ENCODE measurements around the gene USP43. TPM values are rescaled to one million over a fixed set of nuclear protein-coding genes. Genes with fewer than 3 reads are reported as not detected.
A peak's percentile ranks its signal among the peaks of the same experiment; 100 is the strongest.
"Not testable (repeated sequence)": the region's sequence is repeated elsewhere in the genome, so short reads cannot be mapped to it uniquely, and the experiment has no call there.

Gene USP43, protein sequence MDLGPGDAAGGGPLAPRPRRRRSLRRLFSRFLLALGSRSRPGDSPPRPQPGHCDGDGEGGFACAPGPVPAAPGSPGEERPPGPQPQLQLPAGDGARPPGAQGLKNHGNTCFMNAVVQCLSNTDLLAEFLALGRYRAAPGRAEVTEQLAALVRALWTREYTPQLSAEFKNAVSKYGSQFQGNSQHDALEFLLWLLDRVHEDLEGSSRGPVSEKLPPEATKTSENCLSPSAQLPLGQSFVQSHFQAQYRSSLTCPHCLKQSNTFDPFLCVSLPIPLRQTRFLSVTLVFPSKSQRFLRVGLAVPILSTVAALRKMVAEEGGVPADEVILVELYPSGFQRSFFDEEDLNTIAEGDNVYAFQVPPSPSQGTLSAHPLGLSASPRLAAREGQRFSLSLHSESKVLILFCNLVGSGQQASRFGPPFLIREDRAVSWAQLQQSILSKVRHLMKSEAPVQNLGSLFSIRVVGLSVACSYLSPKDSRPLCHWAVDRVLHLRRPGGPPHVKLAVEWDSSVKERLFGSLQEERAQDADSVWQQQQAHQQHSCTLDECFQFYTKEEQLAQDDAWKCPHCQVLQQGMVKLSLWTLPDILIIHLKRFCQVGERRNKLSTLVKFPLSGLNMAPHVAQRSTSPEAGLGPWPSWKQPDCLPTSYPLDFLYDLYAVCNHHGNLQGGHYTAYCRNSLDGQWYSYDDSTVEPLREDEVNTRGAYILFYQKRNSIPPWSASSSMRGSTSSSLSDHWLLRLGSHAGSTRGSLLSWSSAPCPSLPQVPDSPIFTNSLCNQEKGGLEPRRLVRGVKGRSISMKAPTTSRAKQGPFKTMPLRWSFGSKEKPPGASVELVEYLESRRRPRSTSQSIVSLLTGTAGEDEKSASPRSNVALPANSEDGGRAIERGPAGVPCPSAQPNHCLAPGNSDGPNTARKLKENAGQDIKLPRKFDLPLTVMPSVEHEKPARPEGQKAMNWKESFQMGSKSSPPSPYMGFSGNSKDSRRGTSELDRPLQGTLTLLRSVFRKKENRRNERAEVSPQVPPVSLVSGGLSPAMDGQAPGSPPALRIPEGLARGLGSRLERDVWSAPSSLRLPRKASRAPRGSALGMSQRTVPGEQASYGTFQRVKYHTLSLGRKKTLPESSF
- polyA plus RNA-seq (2012; ENCODE audit: missing spikeins), result 0.23 TPM

DNA sequence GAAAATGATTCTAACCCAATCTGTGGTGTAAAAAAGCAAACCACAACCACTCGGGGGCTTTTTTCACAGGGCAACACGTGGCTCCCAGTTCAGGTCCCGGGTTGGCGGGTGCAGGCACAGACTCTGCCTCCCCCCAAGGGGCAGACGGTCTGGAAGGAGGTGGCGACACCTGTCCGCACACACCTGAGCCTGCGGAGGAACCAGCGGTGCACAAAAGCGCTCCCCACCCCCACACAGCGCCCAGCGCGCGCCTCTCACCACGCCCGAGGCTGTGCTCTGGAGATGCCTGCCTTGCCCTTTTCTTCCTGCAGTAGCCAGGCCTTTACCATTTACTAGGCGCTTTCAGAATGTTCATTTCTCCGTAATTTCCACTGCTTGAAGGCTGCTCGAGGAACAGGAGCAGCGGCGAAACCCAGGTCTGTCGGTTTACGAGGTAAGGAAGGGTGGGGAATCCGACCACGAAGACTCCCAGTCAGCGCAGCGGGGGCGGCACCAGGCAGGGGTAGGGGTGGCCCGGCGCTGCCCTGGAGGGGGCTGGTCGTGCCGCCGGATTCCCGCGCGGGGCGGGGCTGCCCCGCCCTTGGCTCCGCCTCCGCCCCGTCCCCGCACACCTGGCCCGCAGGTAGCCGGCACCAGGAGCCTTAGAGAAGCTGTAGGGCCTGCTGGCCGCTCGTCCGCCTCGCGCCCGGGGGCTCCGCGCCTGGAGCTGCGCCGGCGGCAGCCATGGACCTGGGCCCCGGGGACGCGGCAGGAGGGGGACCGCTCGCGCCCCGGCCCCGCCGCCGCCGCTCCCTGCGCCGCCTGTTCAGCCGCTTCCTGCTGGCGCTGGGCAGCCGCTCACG, at the start of gene USP43:
USP43 (plus strand) TSS at position 608 of the 842 bp plus-strand sequence; CDS start at position 724, 116 bp downstream.
- FAIRE-seq, result no peak
- peak; percentile 29 for DNase-seq (ENCODE audit: insufficient read length)
- TF ChIP-seq POLR2A (IDR thresholded peaks at IDR 0.05; ENCODE audit: low read depth, low read length) (no peak), TAF1 (IDR thresholded peaks at IDR 0.05; ENCODE audit: borderline replicate concordance, low read depth, low read length) (no peak), POLR2AphosphoS5 (IDR thresholded peaks at IDR 0.05; ENCODE audit: low read depth, low read length) (no peak)

DNA sequence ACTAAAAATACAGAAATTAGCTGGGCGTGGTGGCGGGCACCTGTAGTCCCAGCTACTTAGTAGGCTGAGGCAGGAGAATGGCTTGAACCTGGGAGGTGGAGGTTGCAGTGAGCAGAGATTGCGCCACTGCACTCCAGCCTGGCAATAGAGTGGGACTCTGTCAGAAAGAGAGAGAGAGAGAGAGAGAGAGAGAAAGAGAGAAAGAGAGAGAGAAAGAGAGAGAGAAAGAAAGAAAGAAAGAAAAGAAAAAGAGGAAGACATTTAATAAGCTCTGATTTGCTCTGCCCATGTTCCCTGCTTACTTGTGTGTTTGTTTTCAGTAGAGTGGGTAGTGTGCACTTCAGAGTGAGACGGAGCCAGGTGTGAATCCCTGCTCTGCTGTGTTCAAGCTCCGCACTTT, 47.7 kb upstream of the USP43 start:
- not testable (repeated sequence) for FAIRE-seq; DNase-seq (ENCODE audit: insufficient read length)

DNA sequence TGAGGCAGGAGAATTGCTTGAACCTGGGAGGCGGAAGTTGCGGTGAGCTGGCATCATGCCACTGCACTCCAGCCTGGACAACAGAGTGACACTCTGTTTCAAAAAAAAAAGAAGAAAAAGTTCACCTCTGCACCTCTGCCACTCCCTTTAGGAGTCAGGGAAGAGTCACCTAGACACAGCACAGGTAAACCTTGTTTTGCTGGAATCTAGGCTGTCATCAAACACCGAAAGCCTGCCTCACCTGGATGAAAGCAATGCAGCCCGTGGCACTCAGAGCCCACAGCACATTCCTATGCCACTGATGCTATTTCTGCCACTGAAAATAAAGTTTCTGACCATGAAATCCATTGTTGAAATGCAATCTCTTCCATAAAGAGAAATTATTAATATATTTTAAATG, 46.7 kb upstream of the USP43 start:
- no peak for FAIRE-seq
- TF ChIP-seq POLR2A (IDR thresholded peaks at IDR 0.05; ENCODE audit: low read depth, low read length) (no peak), POLR2AphosphoS5 (IDR thresholded peaks at IDR 0.05; ENCODE audit: low read depth, low read length) (no peak), TAF1 (IDR thresholded peaks at IDR 0.05; ENCODE audit: borderline replicate concordance, low read depth, low read length) (no peak)
- DNase-seq (ENCODE audit: insufficient read length), result no peak

DNA sequence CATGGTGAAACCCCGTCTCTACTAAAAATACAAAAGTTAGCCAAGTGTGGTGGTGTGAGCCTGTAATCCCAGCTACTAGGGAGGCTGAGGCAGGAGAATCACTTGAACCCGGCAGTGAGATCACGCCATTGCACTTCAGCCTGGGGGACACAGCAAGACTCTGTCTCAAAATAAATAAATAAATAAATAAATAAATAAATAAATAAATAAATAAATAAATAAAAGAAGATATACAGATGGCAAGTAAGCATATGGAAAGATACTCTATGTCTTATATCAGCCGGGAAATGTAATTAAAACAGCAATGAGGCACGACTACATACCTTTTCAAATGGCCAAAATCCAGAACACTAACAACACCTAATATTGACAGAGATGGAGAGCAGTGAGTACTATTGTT, 40.7 kb upstream of the USP43 start:
- DNase-seq (ENCODE audit: insufficient read length); FAIRE-seq: not testable (repeated sequence)

- DNase-seq (ENCODE audit: insufficient read length) (no peak), FAIRE-seq (no peak)
- TF ChIP-seq POLR2A (IDR thresholded peaks at IDR 0.05; ENCODE audit: low read depth, low read length) (no peak), POLR2AphosphoS5 (IDR thresholded peaks at IDR 0.05; ENCODE audit: low read depth, low read length) (no peak), TAF1 (IDR thresholded peaks at IDR 0.05; ENCODE audit: borderline replicate concordance, low read depth, low read length) (no peak)
These were observed 38.9 kb upstream of the USP43 start for GRCh38 chr17:9606453-9606852.

DNA sequence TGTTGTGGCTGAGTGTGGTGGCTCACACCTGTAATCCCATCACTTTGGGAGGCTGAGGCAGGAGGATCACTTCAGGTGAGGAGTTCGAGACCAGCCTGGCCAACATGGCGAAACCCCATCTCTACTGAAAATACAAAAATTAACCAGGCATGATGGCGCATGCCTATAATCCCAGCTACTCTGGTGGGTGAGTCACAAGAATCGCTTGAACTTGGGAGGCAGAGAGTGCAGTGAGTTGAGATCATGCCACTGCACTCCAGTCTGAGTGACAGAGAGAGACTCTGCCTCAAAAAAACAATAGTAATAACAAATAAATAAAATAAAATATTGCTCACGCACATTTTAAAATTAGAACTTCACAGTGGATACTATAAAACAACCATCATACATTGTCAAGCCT, 38.3 kb upstream of the USP43 start:
- not testable (repeated sequence) for FAIRE-seq; DNase-seq (ENCODE audit: insufficient read length)

DNA sequence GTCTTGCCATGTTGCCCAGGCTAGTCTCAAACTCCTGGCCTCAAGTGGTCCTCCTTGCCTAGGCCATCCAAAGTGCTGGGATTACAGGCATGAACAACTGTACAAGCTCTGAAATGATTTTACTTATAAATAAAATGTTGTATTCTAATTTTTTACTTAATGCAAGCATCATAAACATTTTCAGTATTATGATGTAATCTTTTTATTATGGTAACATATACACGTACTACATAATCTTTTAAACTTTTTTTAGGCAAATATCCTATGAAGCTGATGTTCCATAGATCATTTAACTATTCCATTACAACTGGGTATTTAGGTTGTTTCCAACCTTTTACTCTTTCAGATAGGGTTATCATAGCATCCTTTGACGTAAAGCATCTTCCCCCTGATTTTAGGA, 33.8 kb upstream of the USP43 start:
- DNase-seq (ENCODE audit: insufficient read length) (no peak), FAIRE-seq (no peak)
- TF ChIP-seq POLR2AphosphoS5 (IDR thresholded peaks at IDR 0.05; ENCODE audit: low read depth, low read length), result no peak
- no peak for TF ChIP-seq TAF1 (IDR thresholded peaks at IDR 0.05; ENCODE audit: borderline replicate concordance, low read depth, low read length)
- TF ChIP-seq POLR2A (IDR thresholded peaks at IDR 0.05; ENCODE audit: low read depth, low read length), result no peak

DNA sequence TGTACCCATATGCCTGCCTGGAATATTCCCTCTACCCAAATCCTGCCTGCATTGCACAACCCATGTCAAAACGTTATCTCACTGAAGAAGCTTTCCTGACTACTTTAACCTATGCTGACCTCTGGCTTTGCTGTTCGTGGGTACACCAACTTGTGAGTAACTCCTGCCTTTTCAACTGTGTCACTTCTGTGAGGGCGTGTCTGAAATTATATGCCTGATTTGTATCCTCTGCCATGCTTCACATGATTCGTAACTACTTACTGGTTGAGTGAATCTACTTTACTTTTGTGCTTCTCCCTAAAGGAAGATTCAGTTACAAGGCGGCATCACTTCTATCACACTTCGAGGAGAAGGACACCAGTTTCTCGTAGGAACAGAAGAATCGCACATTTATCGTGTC, 33.3 kb upstream of the USP43 start:
- DNase-seq (ENCODE audit: insufficient read length), result no peak

DNA sequence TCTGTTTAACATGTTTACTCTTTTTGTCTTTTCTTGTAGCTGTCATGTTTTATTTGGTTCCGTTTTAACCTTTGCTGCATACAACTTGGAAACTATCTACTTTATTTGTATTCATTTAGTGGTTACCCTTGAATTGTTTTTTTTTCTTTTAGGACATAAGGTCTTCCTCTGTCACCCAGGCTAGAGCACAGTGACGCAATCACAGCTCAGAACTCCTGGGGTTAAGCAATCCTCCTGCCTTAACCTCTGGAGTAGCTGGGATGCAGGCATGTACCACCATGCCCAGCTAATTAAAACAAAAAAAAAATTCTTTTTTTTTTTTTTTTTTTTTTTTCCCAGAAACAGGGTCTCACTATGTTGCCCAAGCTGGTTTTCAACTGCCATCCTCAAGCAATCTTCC, 29.8 kb upstream of the USP43 start:
- no peak for TF ChIP-seq POLR2A (IDR thresholded peaks at IDR 0.05; ENCODE audit: low read depth, low read length)
- TF ChIP-seq TAF1 (IDR thresholded peaks at IDR 0.05; ENCODE audit: borderline replicate concordance, low read depth, low read length), result no peak
- TF ChIP-seq POLR2AphosphoS5 (IDR thresholded peaks at IDR 0.05; ENCODE audit: low read depth, low read length), result no peak
- FAIRE-seq, result no peak
- no peak for DNase-seq (ENCODE audit: insufficient read length)

More for the DNA sequence above, 33.3 kb upstream of the USP43 start:
- no peak for FAIRE-seq
- no peak for TF ChIP-seq TAF1 (IDR thresholded peaks at IDR 0.05; ENCODE audit: borderline replicate concordance, low read depth, low read length)
- no peak for TF ChIP-seq POLR2AphosphoS5 (IDR thresholded peaks at IDR 0.05; ENCODE audit: low read depth, low read length)
- no peak for TF ChIP-seq POLR2A (IDR thresholded peaks at IDR 0.05; ENCODE audit: low read depth, low read length)

DNA sequence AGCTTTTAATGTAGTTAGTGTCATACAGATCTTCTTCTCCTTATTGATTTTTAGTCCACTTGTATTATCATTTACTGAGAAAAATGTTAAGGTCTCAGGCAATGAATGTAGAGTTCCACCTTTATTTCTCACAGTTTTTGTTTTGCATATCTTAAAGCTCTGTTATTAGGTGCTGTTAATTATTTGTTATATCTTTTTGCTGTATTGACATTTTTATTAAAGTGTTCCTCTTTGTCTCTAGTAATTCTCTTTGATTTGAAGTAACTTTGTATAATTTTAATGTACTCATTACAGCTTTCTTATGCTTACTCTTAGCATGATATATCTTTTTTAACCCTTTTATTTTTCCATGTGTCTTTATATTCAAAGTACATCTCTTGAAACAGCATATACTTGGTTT, 22.4 kb upstream of the USP43 start:
- TF ChIP-seq TAF1 (IDR thresholded peaks at IDR 0.05; ENCODE audit: borderline replicate concordance, low read depth, low read length) (no peak), POLR2A (IDR thresholded peaks at IDR 0.05; ENCODE audit: low read depth, low read length) (no peak), POLR2AphosphoS5 (IDR thresholded peaks at IDR 0.05; ENCODE audit: low read depth, low read length) (no peak)
- DNase-seq (ENCODE audit: insufficient read length), result no peak
- FAIRE-seq, result no peak

- FAIRE-seq, result no peak
- TF ChIP-seq POLR2A (IDR thresholded peaks at IDR 0.05; ENCODE audit: low read depth, low read length) (no peak), POLR2AphosphoS5 (IDR thresholded peaks at IDR 0.05; ENCODE audit: low read depth, low read length) (no peak), TAF1 (IDR thresholded peaks at IDR 0.05; ENCODE audit: borderline replicate concordance, low read depth, low read length) (no peak)
- no peak for DNase-seq (ENCODE audit: insufficient read length)
These were observed 16.8 kb upstream of the USP43 start for GRCh38 chr17:9628509-9628908.

All from GM12892 (cell line).